ENCODE results near the gene PCDH12. TPM values are rescaled to one million over a fixed set of nuclear protein-coding genes. Genes with fewer than 3 reads are reported as not detected.

PCDH12 gene
- total and polyA plus RNA-seq, 2 donors (not counting 3 experiments of a cell fraction or from before 2014, with no cell fraction given): 6.2 to 20.4 TPM

- dilution Hi-C loops (cut with MboI; ENCODE audit: extremely low pct_ligation_motif_present, low sequenced_read_pairs): loop anchor here (25.0 kb wide), 1 partner anchor 160 kb away; no protein-coding TSS in a partner anchor
- ChIA-PET CTCF (interaction anchor here (1.2 to 2.5 kb wide), 2 partner anchors 14 to 63 kb away, joined by 3 to 10 read pairs; no protein-coding TSS in a partner anchor), POLR2A (no interaction called here)
- Histone ChIP-seq H3K4me3 (replicated peaks in 1 of 3; ENCODE audit: insufficient read depth in 1 of 3, low read depth in 1 of 3, low read length in 3 of 3) (no peak overlapping the region), H3K4me2 (ENCODE audit: insufficient read depth, low read length) (no peak overlapping the region), H3K4me1 (ENCODE audit: control insufficient read depth, extremely low read depth, insufficient read depth, low read length) (no peaks in the 10 kb centered on the region), H2AFZ (ENCODE audit: low read depth, low read length) (no peak overlapping the region), H4K20me1 (replicated peaks; ENCODE audit: control insufficient read depth, extremely low read depth, insufficient read depth, low read length) (no peaks in the 10 kb centered on the region), H3K27ac (ENCODE audit: insufficient read depth, low read depth, low read length) (no peak overlapping the region), H3K79me2 (ENCODE audit: control insufficient read depth, insufficient read depth, low read length) (no peaks in the 10 kb centered on the region), H3K9me1 (replicated peaks; ENCODE audit: control insufficient read depth, extremely low read depth, insufficient read depth, low read length) (no peaks in the 10 kb centered on the region), H3K9me3 (replicated peaks; ENCODE audit: control insufficient read depth, insufficient read depth, low read length) (no peaks in the 10 kb centered on the region), H3K36me3 (ENCODE audit: control insufficient read depth in 2 of 2, extremely low read depth in 1 of 2, insufficient read depth in 2 of 2, low read length in 2 of 2) (no peaks in the 10 kb centered on the region), H3K27me3 (ENCODE audit: control insufficient read depth in 2 of 2, insufficient read depth in 2 of 2, low read length in 2 of 2) (peaks cover 3 to 4% of the 10 kb centered on the region in 2 experiments), H3K9ac (replicated peaks; ENCODE audit: extremely low read depth, insufficient read depth, low read length) (no peak overlapping the region)
- intact Hi-C loops (cut with micrococcal nuclease): no loop called here
- FAIRE-seq: no peak
- no TSS peak for BruUV-seq (replicated peaks)
- no peak for TF ChIP-seq MAX (IDR thresholded peaks at IDR 0.05; ENCODE audit: insufficient read depth, insufficient read length)
- TF ChIP-seq MYC (IDR thresholded peaks at IDR 0.05; ENCODE audit: low read depth, low read length): no peak
- TF ChIP-seq POLR2AphosphoS5 (IDR thresholded peaks at IDR 0.05; ENCODE audit: insufficient read depth, low read depth, low read length): no peak
- TF ChIP-seq JUN (IDR thresholded peaks at IDR 0.05; ENCODE audit: borderline replicate concordance, insufficient read depth, insufficient read length, low read depth): no peak
- no peak for TF ChIP-seq POLR2A (IDR thresholded peaks at IDR 0.05; ENCODE audit: low read depth, low read length)
- no peak for TF ChIP-seq EZH2 (IDR thresholded peaks at IDR 0.05; ENCODE audit: borderline replicate concordance, low read depth, low read length, severe bottlenecking)
- no peak for TF ChIP-seq FOS (IDR thresholded peaks at IDR 0.05; ENCODE audit: borderline replicate concordance, insufficient read depth, low read length)
- TF ChIP-seq CTCF (IDR thresholded peaks at IDR 0.05; ENCODE audit: extremely low read depth in 1 of 2, insufficient read depth in 1 of 2, low read depth in 1 of 2, low read length in 2 of 2): no peak
- TF ChIP-seq GATA2 (IDR thresholded peaks at IDR 0.05; ENCODE audit: insufficient read depth, insufficient read length, low read depth, low read length): no peak
- no peak for DNase-seq (ENCODE audit: low read depth, low spot score)
Measured at GRCh38 chr5:141897425-141897824, 60.6 kb downstream of the PCDH12 start.

Other genes starting within 250 kb of the PCDH12 start
- gene PCDH1, start 79.8 kb downstream of the PCDH12 start, total RNA-seq: 136 and 170 TPM in 2 replicates
- 113 and 124 TPM in 2 replicates for gene PCDH1, start 79.8 kb downstream of the PCDH12 start, polyA plus RNA-seq
- 67.0 and 105 TPM in 2 replicates for gene DELE1, start 34.3 kb downstream of the PCDH12 start, total RNA-seq
- 121 and 139 TPM in 2 replicates for gene DELE1, start 34.3 kb downstream of the PCDH12 start, polyA plus RNA-seq
- 53.1 and 55.9 TPM in 2 replicates for gene RNF14, start 10.9 kb upstream of the PCDH12 start, total RNA-seq
- gene RNF14, start 10.9 kb upstream of the PCDH12 start, polyA plus RNA-seq: 20.3 and 23.5 TPM in 2 replicates
- gene GNPDA1, start 54.8 kb upstream of the PCDH12 start, total RNA-seq: 49.3 and 52.1 TPM in 2 replicates
- 19.8 and 22.5 TPM in 2 replicates for gene GNPDA1, start 54.8 kb upstream of the PCDH12 start, polyA plus RNA-seq
- 40.3 and 42.6 TPM in 2 replicates for gene NDFIP1, start 150.6 kb upstream of the PCDH12 start, total RNA-seq
- 12.3 and 18.4 TPM in 2 replicates for gene NDFIP1, start 150.6 kb upstream of the PCDH12 start, polyA plus RNA-seq